T-helper 17 cell (primary cell): Measurements from ENCODE around the gene SLC12A8. TPM values are rescaled to one million over a fixed set of nuclear protein-coding genes. Genes with fewer than 3 reads are reported as not detected.

Experiments
- ATAC-seq: fragments of 150-1000 bp; cut with Tn5 transposase; 2 replicates; pipeline ENCODE4 v1.10.0; 2021; ENCODE audit warnings: mild to moderate bottlenecking, moderate library complexity
- DNase-seq, 3 donors: peaks; one replicate each; pipeline versions ENCODE4 v3.0.0 to v3.0.0-alpha.2; 2020 to 2021
- H3K9me3 ChIP-seq: one replicate; pipeline ENCODE4 v1.7.0; 2013; ENCODE audit warnings: low read length, mild to moderate bottlenecking; ENCODE audit not compliant: control insufficient read depth, poor library complexity, severe bottlenecking
- H3K27ac Mint-ChIP-seq: one replicate; pipeline ENCODE4 v1.8.0; 2022; ENCODE audit warnings: mild to moderate bottlenecking, moderate library complexity, mixed read lengths
- H3K27me3 Mint-ChIP-seq: one replicate; pipeline ENCODE4 v1.8.0; 2022; ENCODE audit warnings: mixed read lengths
- H3K36me3 Mint-ChIP-seq: one replicate; pipeline ENCODE4 v1.8.0; 2022; ENCODE audit warnings: low read depth, mixed read lengths
- H3K4me1 Mint-ChIP-seq: one replicate; pipeline ENCODE4 v1.8.0; 2022; ENCODE audit warnings: mild to moderate bottlenecking, mixed read lengths
- H3K4me3 Mint-ChIP-seq: one replicate; pipeline ENCODE4 v1.8.0; 2022; ENCODE audit warnings: mild to moderate bottlenecking, moderate library complexity, mixed read lengths
- total RNA-seq, 4 donors: library from RNA in 2 of 4; stranded (reverse) in 2 of 4; gene quantifications; one replicate each; pipeline ENCODE4 v1.2.3 and lab custom pipeline; 2022 to 2026

SLC12A8 gene
- total RNA-seq, 2 donors from 2014 or later: 0.40 TPM; not detected in 1

- H3K27me3 Mint-ChIP-seq: no peaks in the 10 kb centered on the region
- ATAC-seq (no peak), DNase-seq (no peak)
- H3K9me3 ChIP-seq: no peaks in the 10 kb centered on the region
- peaks cover 34% of the 10 kb centered on the region for H3K4me1 Mint-ChIP-seq
- peaks cover 6% of the 10 kb centered on the region for H3K36me3 Mint-ChIP-seq
- H3K4me3 Mint-ChIP-seq: no peak overlapping the region
- peak overlapping the region; percentile 16 for H3K27ac Mint-ChIP-seq
These were observed 169.7 kb downstream of the SLC12A8 start for GRCh38 chr3:125042725-125043406.

- H3K27me3 Mint-ChIP-seq: no peaks in the 10 kb centered on the region
- no peak for DNase-seq
- no peak overlapping the region for H3K4me3 Mint-ChIP-seq
- peaks cover 32% of the 10 kb centered on the region for H3K4me1 Mint-ChIP-seq
- peak overlapping the region; percentile 29 for H3K27ac Mint-ChIP-seq
- no peak for ATAC-seq
- H3K36me3 Mint-ChIP-seq: peaks cover 5% of the 10 kb centered on the region
- no peaks in the 10 kb centered on the region for H3K9me3 ChIP-seq
These were observed 173.1 kb downstream of the SLC12A8 start for GRCh38 chr3:125039131-125040100.

DNA sequence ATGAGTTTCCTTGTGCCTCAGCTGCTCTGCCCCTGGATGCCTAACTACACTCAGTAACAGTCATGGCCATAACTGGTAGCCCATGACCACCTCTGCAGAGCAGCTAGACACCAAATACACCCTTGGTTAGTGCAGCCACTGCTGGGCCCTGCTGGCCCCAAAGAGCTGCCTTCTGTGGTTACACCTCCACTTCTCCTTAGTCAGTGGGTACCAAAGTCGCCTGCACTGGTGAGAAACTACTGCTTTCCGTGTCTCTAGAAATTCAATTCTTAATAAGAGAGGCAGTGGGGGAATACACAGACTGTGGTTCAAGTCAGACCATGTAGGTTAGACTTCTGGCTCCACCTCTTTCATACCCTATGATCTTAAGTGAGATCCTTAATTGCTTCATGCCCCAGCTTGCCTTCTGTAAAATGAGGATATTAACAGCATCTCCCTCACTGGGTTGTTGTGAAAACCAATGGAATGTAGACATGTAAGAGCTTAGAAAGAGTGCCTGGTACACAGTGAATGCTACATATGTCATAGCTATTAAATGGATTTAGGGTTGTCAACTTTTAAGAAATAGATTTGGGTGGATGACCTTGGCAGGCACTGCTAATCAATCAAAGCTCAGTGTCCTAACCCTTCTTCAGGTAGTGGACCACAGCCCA is 174.9 kb downstream of the SLC12A8 start:
- H3K36me3 Mint-ChIP-seq: peaks cover 5% of the 10 kb centered on the region
- peak overlapping the region; percentile 39 for H3K27ac Mint-ChIP-seq
- H3K27me3 Mint-ChIP-seq: no peaks in the 10 kb centered on the region
- no peaks in the 10 kb centered on the region for H3K9me3 ChIP-seq
- H3K4me3 Mint-ChIP-seq: no peak overlapping the region
- H3K4me1 Mint-ChIP-seq: peaks cover 27% of the 10 kb centered on the region
- no peak for ATAC-seq
- DNase-seq: no peak

DNA sequence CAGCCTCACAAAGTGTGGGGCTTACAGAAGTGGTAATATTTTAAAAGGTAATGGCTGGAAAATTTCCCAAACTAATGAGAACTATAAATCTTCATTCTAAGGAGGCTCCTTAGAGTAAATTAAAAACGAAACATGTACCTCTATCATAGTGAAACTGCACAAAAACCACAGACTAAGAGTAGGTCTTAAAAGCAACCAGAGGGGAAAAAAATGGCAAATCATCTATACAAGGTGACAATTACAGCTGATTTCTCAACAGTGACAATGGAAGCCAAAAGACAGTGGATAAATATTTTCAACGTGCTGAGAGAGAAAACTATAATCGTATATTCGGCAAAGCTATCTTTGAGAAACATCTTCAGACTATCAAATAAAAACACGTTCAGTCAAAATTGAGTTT is 177.3 kb downstream of the SLC12A8 start:
- Mint-ChIP-seq H3K27ac (no peak overlapping the region), H3K27me3 (no peaks in the 10 kb centered on the region), H3K36me3 (peaks cover 2% of the 10 kb centered on the region), H3K4me3 (no peak overlapping the region), H3K4me1 (peaks cover 32% of the 10 kb centered on the region)
- DNase-seq (no peak), ATAC-seq (no peak)
- H3K9me3 ChIP-seq: no peaks in the 10 kb centered on the region

GRCh38 chr3:125033616-125034015 is 178.9 kb downstream of the SLC12A8 start:
- no peaks in the 10 kb centered on the region for H3K27me3 Mint-ChIP-seq
- H3K4me1 Mint-ChIP-seq: peaks cover 22% of the 10 kb centered on the region

DNA sequence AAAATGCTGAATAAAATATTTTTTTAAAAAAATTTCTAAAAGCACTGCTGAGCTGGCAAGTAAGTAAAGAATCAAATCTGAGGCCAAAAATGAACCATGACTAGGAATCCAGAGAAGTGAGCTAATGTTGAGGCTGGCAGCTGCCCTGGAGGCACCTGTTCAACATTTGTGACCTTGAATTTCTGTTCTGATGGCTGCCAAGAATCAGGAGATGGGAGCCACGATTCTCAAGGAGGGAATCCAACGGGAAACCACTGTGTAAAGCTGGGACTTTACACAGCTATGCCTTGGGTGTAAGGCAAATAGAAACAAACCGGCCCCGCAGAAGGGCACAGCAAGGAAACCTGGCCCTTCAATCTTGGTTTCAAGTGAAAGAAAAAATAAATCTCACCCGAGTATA is 179.4 kb downstream of the SLC12A8 start:
- no peaks in the 10 kb centered on the region for H3K9me3 ChIP-seq
- peaks cover 8% of the 10 kb centered on the region for H3K36me3 Mint-ChIP-seq
- no peak overlapping the region for H3K4me3 Mint-ChIP-seq
- no peak overlapping the region for H3K27ac Mint-ChIP-seq
- no peaks in the 10 kb centered on the region for H3K27me3 Mint-ChIP-seq
- no peak for ATAC-seq
- H3K4me1 Mint-ChIP-seq: peaks cover 23% of the 10 kb centered on the region
- DNase-seq: no peak

More at GRCh38 chr3:125033616-125034015, 178.9 kb downstream of the SLC12A8 start:
- no peak for ATAC-seq
- no peak for DNase-seq
- no peaks in the 10 kb centered on the region for H3K9me3 ChIP-seq
- Mint-ChIP-seq H3K4me3 (no peak overlapping the region), H3K27ac (no peak overlapping the region), H3K36me3 (peaks cover 3% of the 10 kb centered on the region)

DNA sequence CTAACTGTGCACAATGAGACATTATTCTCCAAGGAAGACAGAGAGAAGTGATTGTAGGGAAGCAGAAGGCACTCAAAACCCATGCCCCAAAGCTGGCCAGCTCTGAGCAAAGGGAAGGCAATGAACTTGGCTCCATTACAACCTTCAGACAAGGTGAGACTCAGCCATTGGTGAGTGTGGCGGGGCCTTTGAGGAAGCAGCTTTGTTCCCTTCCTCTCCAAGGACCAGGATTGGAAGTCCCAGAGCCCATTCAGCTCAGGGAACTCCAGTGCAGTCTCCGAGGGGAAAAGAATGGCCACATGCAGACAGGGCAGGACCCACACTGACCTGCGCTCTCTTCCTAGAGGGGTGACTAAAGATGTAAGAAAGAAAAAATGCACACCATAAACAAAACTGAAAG is 179.9 kb downstream of the SLC12A8 start:
- DNase-seq (no peak), ATAC-seq (no peak)
- H3K27ac Mint-ChIP-seq: no peak overlapping the region
- no peak overlapping the region for H3K4me3 Mint-ChIP-seq
- peaks cover 23% of the 10 kb centered on the region for H3K4me1 Mint-ChIP-seq
- H3K9me3 ChIP-seq: no peaks in the 10 kb centered on the region
- peaks cover 10% of the 10 kb centered on the region for H3K36me3 Mint-ChIP-seq
- no peaks in the 10 kb centered on the region for H3K27me3 Mint-ChIP-seq

Other genes starting within 250 kb of the SLC12A8 start
- 10 to 100 TPM; 20.5 to 30.6 TPM for gene HEG1, start 156.8 kb downstream of the SLC12A8 start, total RNA-seq
- 10 to 100 TPM; 40.0 to 40.8 TPM for gene ZNF148, start 162.6 kb upstream of the SLC12A8 start, total RNA-seq